IPS-NIHi7 (cell line): ENCODE data around the gene MRPS26.
"Not testable (repeated sequence)": the region's sequence is repeated elsewhere in the genome, so short reads cannot be mapped to it uniquely, and the experiment has no call there.

ENCODE experiments used
- DNase-seq: peaks from one replicate; pipeline ENCODE4 v3.0.0; 2012; ENCODE audit warnings: mixed read lengths; ENCODE audit errors: extremely low spot score

Gene MRPS26

DNA sequence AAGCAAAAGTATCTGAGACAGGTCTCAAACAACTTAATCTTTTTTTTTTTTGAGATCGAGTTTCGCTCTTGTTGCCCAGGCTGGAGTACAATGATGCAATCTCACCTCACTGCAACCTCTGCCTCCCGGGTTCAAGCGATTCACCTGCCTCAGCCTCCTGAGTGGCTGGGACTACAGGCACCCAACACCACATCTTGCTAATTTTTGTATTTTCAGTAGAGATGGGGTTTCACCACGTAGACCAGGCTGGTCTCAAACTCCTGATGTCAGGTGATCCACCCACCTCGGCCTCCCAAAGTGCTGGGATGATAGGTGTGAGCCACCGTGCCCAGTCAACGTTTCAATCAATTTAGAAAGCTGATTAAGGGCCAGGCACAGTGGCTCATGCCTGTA, 27.4 kb downstream of the MRPS26 start:
- not testable (repeated sequence) for DNase-seq

DNA sequence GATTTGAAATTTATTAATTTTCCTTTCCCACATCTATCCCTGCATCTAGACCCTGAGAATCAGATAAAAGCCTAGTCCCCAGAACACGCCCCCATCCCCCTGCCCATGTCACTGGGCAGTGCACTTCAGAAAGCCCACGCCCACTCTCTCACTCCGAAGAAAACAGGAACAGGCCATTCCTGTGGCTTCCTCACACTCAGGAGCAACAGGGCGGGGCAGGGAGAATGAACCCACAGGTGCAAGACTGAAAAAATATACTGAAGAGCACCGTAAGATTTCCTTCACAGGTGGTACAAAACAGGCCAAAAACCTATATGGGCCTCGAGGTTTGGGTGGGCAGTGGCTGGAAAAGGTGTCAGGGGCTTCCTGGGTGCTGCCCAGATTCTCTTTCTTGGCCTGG, 29.0 kb downstream of the MRPS26 start:
- no peak for DNase-seq

DNA sequence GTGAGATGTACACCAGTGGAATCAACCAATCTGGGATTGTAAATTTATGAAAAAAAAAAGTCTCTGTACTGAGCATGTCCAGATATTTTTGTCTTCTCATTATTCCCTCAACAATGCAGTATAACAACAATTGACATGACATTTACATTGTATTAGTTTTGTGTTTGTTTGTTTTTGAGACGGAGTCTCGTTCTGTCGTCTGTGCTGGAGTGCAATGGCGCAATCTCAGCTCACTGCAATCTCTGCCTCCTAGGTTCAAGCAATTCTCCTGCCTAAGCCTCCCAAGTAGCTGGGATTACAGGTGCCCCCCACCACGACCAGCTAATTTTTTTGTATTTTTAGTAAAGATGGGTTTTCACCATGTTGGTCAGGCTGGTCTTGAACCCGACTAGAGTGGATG, 29.5 kb downstream of the MRPS26 start:
- not testable (repeated sequence) for DNase-seq

DNA sequence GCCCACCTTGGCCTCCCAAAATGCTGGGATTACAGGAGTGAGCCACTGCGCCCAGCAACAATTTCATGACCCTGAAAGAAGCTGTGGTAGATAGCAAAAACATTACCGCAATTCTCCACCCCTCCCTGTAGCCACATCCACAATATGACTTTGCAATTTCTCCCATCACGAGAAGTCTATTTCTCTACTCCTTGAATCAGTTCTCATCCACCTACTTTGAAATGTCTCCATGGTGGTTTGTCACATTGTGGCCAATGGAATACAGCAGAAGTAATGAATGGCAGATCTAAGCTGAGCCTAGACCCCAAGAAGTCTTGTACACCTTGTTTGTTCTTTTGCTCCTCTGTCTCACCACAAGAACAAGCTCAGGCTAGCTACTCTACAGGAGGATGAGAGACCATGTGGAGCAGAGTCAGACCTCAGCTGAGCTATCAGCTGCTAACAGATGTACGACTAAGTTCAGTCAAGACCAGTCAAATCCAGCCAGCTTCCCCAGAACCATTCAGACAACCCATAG, 31.8 kb downstream of the MRPS26 start:
- no peak for DNase-seq

DNA sequence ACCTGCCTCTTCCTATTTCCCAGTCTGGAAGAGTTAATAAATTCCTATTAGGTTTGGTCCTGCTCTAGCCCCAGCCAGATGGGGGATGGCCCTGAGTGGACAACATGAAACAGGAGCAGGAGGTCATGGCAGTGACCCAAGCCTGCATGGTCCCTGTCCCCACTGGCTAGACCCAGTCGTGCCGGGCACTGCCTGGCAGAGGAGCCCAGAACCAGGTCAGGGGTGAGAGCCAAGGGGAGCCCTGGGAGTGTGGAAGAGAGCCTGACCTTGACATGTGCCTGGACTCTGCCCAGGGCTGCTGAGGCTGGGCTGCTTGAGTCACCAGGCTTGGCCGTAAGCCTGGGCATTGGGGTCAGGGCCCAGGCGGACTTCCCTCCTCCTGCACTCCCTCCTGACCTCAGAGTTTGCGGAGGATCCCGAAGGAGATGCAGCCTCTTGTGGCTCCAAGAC, 35.1 kb downstream of the MRPS26 start:
- DNase-seq: no peak

DNA sequence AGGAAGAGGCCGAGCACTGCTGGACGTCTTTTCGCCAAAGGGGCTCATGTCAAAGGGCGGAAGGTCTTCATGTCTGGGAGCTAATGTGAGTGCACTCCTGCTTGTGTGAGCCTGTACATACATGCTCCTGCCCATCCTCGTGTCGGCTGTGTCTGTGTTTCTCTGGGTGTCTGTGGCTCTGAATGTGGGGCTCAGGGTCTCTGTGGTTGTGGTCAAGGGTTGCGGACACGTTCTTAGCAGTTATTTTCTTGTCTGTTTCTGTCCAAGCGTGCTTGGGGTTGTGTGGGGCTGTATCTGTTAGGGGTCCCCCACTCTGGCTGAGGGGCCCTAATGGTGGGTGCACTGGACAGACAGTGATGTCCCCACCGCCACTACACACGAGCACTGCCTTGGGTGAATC, 35.8 kb downstream of the MRPS26 start:
- no peak for DNase-seq

DNA sequence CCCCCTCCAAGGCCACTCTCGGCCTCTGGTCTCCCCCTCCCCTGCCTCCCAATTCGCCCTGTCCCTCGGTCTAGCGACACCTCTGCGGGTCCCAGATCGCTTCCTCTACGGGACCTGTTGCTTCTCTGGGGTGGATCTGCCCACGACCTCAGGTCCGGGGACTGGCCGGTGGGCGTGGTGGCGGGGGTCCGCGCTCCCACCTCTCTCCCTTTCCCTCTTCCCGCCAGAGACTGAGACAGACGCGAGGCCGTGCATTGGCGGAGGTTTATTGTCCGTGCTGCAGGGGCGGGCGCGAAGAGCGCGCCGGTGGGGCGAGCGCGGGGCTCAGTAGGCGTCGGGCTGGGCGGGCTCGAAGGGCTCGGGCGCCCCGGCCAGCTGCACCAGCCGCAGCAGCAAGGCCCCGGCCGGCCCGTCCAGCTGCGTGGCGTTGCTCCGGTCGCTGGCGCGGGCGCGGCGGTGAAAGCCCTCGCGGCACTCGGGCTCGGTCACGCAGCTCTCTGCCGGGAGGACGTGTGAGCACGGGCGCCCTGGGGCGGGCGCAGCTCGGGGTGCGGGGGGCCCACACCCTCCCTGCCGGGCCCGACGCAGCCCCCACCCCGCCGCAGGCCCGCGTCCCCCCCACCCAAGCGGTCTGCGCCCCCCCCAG, 36.6 kb downstream of the MRPS26 start:
- peak; percentile 37 for DNase-seq

DNA sequence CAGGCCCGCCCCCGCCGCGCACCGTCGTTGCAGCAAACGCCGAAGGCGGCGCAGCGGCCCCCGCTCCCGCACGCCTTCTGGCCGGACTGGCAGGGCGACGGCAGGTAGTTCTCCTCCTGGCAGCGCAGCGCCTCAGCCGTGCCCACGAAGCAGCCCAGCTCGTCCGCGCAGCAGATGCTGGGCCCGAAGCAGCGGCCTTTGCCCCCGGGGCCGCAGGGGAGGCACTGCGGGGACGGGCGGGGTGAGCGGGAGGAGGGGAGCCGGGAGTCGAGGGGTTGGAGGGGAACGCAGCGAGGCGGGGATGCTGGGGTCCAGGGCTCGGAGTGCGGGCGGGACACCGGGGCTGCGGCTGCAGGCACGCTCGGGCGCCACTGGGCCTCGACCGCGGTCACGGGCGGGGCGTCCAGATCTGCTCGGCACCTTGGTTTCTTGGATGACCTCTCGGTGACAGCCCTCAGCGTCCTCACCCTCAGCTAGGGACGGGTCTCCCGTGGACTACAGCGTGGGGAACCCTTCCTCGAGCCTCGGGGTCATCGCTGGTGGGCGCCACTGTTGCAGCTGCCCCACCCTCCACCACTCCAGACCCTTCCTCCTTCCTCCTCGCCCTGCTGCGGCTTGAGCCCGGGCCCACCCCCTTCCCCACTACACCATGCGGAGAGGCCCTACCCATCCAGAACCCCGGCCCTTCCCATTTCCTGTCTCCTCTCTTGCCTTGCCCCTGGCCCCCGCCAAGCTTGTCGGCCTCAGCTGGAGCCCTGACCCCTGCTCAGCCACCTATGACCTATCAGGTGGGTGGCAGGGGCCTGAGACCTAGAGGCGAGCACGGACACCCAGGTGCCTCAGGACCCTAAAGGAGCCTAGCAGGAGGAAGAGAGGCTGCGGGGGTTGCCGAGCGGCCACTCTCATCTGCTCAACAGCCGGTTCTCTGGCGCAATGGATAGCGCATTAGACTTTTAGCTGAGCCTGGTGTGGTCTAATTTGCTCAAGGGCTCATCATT, 37.4 kb downstream of the MRPS26 start:
- peak; percentile 65 for DNase-seq

DNA sequence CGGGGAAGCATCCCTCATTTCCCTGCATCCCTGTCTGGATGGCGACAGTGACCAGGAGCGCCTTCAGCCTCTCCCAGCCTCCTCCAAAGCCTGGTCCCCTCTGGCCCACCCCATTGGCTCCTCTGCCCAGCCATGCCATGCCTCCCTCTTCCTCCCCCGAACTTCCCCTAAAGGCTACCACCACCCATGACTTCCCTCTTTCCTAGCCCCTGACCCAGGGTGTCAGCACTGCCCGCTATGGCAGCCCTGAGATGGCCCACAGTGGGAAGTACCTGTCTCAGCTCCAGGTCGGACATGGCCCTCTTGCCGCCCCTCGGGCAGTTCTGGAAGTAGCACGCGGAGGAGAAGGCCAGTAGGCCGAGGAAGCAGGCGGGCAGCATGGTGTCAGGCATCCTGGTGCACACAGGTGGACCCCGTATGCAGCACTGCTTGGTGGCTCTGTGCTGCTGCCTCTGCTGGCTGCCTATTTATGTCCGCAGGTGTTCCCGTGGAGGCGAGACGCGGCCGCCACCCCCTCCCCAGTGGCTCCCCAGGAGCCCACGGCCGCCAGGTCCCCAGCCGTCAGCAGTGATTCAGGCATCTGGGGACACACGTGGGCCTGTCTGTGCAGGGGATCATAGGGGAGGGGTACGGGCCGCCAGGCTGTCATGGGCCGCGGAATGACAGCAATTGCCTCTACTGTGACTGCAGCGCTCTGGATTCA, 38.6 kb downstream of the MRPS26 start, which contains the start of gene AVP:
Gene AVP (minus strand): TSS at position 442 of the 703 bp plus-strand sequence. CDS start 50 bp downstream, at position 392.
- no peak for DNase-seq

DNA sequence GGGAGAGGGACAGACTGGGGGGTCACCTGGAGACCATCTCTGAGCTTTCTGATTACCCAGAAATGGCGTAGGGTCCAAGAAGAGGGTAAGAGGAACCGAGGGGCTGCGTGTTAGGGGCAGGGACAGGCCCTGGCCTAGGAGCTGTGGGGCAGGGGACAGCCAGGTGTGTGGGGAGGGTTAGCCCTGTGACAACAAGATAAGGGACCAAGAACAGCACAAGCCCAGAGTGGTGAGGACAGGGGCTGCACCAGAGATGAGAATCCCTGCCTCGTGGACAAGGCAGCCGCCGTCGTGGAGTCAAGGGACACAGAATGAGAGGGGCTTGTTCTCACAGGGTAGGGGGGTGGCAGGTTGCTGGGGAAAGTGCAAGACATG, 39.1 kb downstream of the MRPS26 start:
- DNase-seq: no peak

DNA sequence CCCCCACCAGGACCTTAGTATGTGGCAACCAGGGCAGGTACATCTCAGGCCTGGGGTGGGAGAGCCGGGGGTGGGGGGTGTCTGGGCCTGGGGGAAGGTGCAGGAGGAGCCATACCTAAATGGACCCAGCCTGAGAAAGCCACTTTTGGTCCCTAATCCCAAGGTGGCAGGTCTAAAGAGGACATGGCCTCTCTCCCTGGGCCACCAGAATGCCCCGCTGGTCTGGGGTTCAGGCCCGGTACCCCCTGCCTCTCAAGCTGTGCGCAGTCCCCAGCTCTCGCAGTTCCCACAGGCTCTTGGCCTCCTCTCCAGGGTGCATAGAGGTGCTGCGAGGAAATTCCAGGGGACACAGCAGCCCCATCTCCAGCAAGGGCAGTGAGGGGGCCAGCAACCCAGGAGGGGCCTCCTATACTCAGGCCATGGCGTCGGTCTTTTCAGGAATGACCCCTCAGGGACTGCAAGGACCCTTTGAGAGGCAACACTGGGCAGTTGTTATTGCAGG, 39.8 kb downstream of the MRPS26 start:
- no peak for DNase-seq

DNA sequence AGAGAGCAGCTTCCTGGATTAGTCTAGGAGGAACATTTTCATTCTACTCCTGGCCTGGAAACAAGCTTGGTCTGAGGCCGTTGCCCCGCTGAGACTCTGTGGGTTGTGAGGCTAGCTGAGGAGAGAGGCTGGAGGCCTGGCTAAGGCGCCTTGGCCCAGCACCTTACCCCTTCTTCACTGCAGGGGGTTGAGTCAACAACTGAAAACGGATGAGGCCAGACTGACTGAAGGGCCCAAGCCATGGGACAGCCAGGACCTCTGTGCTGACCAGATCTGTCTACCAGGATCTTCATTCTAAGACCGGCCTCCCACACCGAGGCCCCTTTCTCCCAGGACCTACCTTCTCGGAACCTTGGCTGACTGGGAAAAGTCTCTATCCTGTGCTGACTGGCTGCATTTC, 42.2 kb downstream of the MRPS26 start:
- no peak for DNase-seq

DNA sequence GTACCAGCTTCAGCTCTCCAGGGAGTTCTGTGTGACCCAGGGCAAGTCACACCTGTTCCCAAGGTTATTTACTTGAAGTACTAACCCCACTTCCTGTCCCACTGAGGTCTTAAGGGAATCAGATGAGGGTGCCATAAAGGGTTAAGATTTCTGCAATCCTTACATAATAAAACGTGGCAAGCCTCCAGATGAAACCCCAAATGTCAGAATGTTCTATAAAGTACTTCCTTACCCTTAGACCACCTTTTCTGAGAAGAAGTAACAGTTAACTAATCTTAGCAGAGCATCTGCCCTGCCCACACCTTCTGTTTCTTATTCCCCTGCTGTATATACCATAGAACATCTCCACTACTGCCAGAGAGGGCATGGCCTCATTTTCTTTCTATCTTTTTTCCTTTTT, 44.7 kb downstream of the MRPS26 start:
- DNase-seq: no peak

DNA sequence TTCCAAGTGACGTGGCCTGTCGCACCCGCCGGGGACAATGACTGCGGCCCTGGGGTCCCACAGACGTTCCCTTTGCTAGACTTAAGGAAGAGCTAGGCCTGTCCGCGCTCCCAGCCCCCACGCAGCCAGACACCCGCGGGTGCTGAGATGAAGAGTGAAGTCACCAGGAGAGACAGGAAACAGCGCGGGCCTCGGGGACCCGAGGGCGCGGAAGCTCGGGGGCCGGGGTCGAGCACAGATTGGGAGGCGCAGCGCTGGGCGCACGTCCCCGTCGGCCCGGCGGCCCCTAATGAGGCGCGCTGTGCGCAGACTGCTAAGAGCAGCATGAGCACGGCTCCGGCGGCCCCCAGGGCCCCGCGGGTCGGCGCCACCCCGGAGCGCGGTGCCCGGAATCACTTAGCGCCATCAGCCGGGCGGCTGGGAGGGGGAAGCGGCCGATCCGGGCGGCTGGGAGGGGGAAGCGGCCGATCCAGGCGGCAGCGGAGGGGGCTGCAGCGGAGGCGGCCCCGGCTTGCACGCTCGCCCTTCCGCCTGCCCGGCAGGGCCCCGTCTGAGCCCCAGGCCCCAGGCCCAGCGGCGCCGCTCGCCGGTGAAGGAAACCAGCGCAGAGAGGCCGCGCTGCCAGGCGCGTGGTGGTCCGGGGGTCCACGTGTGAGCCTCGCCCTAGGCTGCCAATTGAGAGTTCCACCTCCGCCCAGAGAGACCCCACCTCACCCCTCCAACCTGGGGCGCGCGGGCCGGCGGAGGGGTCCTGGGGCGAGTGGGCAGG, 46.9 kb downstream of the MRPS26 start:
- DNase-seq: peak; percentile 71

DNA sequence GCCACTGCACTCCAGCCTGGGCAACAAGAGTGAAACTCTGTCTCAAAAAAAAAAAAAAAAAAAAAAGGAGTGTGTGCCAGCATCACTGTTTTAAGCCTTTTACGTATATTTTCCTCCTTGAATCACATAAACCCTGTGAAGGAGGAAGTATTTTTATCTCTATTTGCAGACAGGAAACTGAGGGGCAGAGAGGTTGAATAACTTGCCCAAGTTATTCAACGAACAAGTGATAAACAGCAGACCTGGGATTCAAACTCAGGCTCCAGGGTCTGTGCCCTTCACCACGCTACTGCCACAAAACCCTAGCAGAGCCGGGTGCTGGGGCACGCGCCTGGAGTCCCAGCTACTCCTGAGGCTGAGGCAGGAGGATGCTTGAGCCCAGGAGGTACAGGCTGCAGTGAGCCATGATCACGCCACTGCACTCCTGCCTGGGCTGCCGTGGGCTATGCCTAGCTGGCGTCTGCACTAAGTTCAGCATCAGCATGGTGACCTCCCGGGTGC, 48.1 kb downstream of the MRPS26 start:
- DNase-seq: no peak

DNA sequence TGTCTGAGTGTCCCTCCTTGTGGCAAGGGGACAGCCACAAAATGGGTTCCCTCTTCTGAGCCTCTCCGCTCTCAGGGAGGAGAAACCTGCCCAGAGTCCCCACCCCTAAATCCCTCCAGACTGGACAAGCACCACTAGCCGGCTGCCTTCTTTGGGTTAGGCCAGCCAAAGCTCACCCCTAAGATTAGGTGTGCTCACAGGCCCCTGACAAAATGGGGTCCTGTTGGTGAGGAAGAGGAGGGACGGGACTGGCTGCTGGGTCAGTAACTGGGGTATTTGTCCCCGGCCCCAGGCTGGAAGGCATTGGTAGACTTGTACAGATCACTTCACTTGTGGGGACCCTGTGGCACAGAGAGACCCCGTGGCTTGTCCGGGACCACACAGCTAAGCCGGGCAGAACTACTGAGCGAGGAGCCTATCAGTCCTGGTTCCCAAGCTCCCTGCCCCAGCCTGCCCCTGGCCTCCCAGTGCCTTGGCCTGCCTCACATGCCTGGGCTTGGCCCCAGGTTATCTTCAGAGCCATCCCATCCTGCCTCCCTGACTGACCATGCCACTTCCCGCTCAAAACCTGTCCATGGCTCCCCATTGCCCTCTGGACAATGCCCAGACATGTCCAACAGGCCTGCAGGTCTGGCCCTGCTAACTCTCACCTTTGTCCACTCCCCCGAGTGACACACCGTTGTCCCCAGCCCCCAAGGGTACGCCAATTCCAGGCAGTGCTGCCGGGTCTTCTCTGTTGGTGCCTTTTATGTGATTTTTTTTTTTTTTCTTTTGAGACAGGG, 49.2 kb downstream of the MRPS26 start:
- no peak for DNase-seq
